ENCODE results near the gene TMBIM1. TPM values are rescaled to one million over a fixed set of nuclear protein-coding genes. Genes with fewer than 3 reads are reported as not detected.

TMBIM1 gene
- total RNA-seq, 2 experiments from 2014 or later = 53.5 to 57.9 TPM

GRCh38 chr2:218270721-218271486 is 21.4 kb downstream of the TMBIM1 start:
- ChIA-PET POLR2A (interaction anchor here (0.6 to 9.4 kb wide), 16 partner anchors 10 to 221 kb away, joined by 3 to 97 read pairs (median 5); partner anchors contain the start of genes ARPC2, CXCR1 and GPBAR1), CTCF (interaction anchor here (0.7 to 8.2 kb wide), 25 partner anchors 11 to 157 kb away, joined by 3 to 161 read pairs (median 4); partner anchors contain the start of genes CATIP, GPBAR1 and TMBIM1)
- ATAC-seq (no peak), DNase-seq (no peak)
- H3K9me3 Mint-ChIP-seq = no peaks in the 10 kb centered on the region
- H3K27ac Mint-ChIP-seq = peak overlapping the region; percentile 93
- H3K27me3 Mint-ChIP-seq = no peaks in the 10 kb centered on the region
- peaks cover 32% of the 10 kb centered on the region for H3K4me1 Mint-ChIP-seq (ENCODE audit: low read depth)
- intact Hi-C loops (cut with micrococcal nuclease) = no loop called here
- TF ChIP-seq CTCF (IDR thresholded peaks at IDR 0.05) = no peak
- H3K4me3 Mint-ChIP-seq = peak overlapping the region; percentile 84
- peaks cover 33% of the 10 kb centered on the region for H3K36me3 Mint-ChIP-seq (ENCODE audit: low read depth)

DNA sequence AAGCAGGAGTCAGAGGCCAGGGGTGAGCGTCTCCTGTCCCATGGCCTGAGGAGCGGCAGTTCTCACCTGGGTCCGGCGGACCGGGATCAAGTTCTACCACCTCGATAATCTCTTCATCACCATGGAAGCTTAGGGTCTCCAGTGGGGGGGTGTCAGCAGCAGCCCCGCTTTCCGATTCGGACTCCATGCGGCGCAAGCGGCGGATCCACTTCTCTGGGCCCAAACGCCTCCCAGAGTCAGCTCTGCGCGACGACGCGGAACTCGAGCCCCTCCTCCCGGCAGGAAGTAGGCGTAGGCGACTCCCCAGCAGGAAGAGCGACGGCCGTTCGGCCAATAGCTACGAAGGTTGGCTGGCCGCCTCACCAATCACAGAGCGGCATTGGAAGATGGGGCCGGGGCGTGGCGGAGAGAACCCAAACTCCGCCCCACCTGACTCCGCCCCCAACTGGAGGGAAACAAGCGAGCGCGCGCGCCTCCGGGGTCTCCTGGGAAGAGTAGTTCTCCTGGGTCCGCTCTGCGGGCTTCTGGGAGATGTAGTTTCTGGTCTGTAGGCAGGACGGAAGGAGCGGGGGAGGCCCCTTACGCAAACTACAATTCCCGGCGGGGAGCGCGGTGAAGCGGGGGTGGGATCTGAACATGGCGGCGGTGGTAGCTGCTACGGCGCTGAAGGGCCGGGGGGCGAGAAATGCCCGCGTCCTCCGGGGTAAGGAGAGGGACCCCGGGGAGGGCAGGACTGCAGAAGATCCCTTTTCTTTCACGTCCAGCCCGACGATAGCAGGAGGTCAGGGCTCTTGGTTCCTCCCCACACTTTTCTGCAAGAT is 22.2 kb downstream of the TMBIM1 start, which contains the start of the genes AAMP and PNKD:
AAMP (minus strand) TSS at position 238 of the 821 bp plus-strand sequence; CDS start at position 187, 51 bp downstream.
PNKD (plus strand) TSS at position 620 of the 821 bp plus-strand sequence; CDS start at position 637, 17 bp downstream.
- peak; percentile 100 for DNase-seq
- ATAC-seq = peak; percentile 93
- Mint-ChIP-seq H3K27ac (peak within 1 kb of the TSS; percentile 93), H3K36me3 (ENCODE audit: low read depth) (peaks cover 34% of the 10 kb centered on the region), H3K4me3 (peak within 1 kb of the TSS; percentile 84), H3K27me3 (no peaks in the 10 kb centered on the region), H3K4me1 (ENCODE audit: low read depth) (peaks cover 35% of the 10 kb centered on the region), H3K9me3 (no peaks in the 10 kb centered on the region)
- no peak for TF ChIP-seq CTCF (IDR thresholded peaks at IDR 0.05)
- intact Hi-C loops (cut with micrococcal nuclease) = no loop called here
- POLR2A ChIA-PET = interaction anchor here (0.7 to 9.4 kb wide), 16 partner anchors 10 to 135 kb away, joined by 3 to 97 read pairs (median 5); partner anchors contain the start of genes ARPC2, CXCR1 and GPBAR1
- CTCF ChIA-PET = interaction anchor here (0.7 to 8.2 kb wide), 15 partner anchors 10 to 125 kb away, joined by 3 to 161 read pairs (median 6); partner anchors contain the start of genes CATIP, GPBAR1 and TMBIM1

- no peaks in the 10 kb centered on the region for H3K9me3 Mint-ChIP-seq
- no peak for ATAC-seq
- no peaks in the 10 kb centered on the region for H3K27me3 Mint-ChIP-seq
- peaks cover 26% of the 10 kb centered on the region for H3K36me3 Mint-ChIP-seq (ENCODE audit: low read depth)
- intact Hi-C loops (cut with micrococcal nuclease) = no loop called here
- H3K4me3 Mint-ChIP-seq = peak overlapping the region; percentile 22
- TF ChIP-seq CTCF (IDR thresholded peaks at IDR 0.05) = no peak
- H3K27ac Mint-ChIP-seq = no peak overlapping the region
- ChIA-PET CTCF (interaction anchor here (1.5 to 2.3 kb wide), 2 partner anchors 10 to 11 kb away, joined by 5 to 10 read pairs; no protein-coding TSS in a partner anchor), POLR2A (interaction anchor here (0.7 to 2.4 kb wide), 5 partner anchors 9 to 20 kb away, joined by 3 to 10 read pairs (median 5); no protein-coding TSS in a partner anchor)
- no peak for DNase-seq
- peaks cover 42% of the 10 kb centered on the region for H3K4me1 Mint-ChIP-seq (ENCODE audit: low read depth)
Measured at GRCh38 chr2:218267259-218267658, 25.0 kb downstream of the TMBIM1 start.

GRCh38 chr2:218266316-218266979 is 25.9 kb downstream of the TMBIM1 start:
- intact Hi-C loops (cut with micrococcal nuclease) = no loop called here
- CTCF ChIA-PET = no interaction called here
- H3K27me3 Mint-ChIP-seq = no peaks in the 10 kb centered on the region
- H3K36me3 Mint-ChIP-seq (ENCODE audit: low read depth) = peaks cover 26% of the 10 kb centered on the region
- ATAC-seq (no peak), DNase-seq (no peak)
- peaks cover 34% of the 10 kb centered on the region for H3K4me1 Mint-ChIP-seq (ENCODE audit: low read depth)
- H3K9me3 Mint-ChIP-seq = no peaks in the 10 kb centered on the region
- TF ChIP-seq CTCF (IDR thresholded peaks at IDR 0.05) = no peak
- no peak overlapping the region for H3K27ac Mint-ChIP-seq
- POLR2A ChIA-PET = interaction anchor here (0.6 to 2.4 kb wide), 5 partner anchors 8 to 37 kb away, joined by 3 to 10 read pairs (median 4); no protein-coding TSS in a partner anchor
- no peak overlapping the region for H3K4me3 Mint-ChIP-seq
